HepG2 (cell line): ENCODE results near the gene PTGDS. TPM values are rescaled to one million over a fixed set of nuclear protein-coding genes. Genes with fewer than 3 reads are reported as not detected.

Experiments
- AGO2 ChIP-seq: fragments of 200-400 bp; formaldehyde crosslinking; optimal IDR thresholded peaks from 2 replicates; pipeline ENCODE3; 2017; ENCODE audit warnings: mild to moderate bottlenecking, low read depth, low read length, moderate library complexity
- MAZ ChIP-seq, 2 experiments: sonication (generic) in 1 of 2; formaldehyde crosslinking in 1 of 2; IDR thresholded peaks; 2 replicates each; pipeline versions ENCODE4 v1.5.0 to v1.6.1; 2012 to 2020; ENCODE audit warnings: low read depth in 2 of 2, mild to moderate bottlenecking in 2 of 2, borderline replicate concordance in 1 of 2, improper control_type of control experiment in 1 of 2, low read length in 1 of 2, missing genetic modification reagents in 1 of 2, moderate library complexity in 1 of 2
- RARG ChIP-seq: sonication (generic); formaldehyde crosslinking; IDR thresholded peaks from 2 replicates; pipeline ENCODE4 v1.4.0; 2020; ENCODE audit warnings: low read depth, mild to moderate bottlenecking, missing genetic modification reagents
- SCMH1 ChIP-seq: sonication (generic); formaldehyde crosslinking; IDR thresholded peaks from 2 replicates; pipeline ENCODE4 v1.9.0; 2021; ENCODE audit warnings: missing genetic modification reagents, mild to moderate bottlenecking, borderline replicate concordance
- SIX1 ChIP-seq: sonication (generic); formaldehyde crosslinking; IDR thresholded peaks from 2 replicates; pipeline ENCODE4 v1.4.0; 2020; ENCODE audit warnings: missing genetic modification reagents, borderline replicate concordance
- SNAPC2 ChIP-seq: sonication (generic); formaldehyde crosslinking; IDR thresholded peaks from 2 replicates; pipeline ENCODE4 v1.8.1; 2022; ENCODE audit warnings: mild to moderate bottlenecking, missing genetic modification reagents
- STAG1 ChIP-seq: sonication (generic); formaldehyde crosslinking; IDR thresholded peaks from 2 replicates; pipeline ENCODE4 v1.4.0; 2020; ENCODE audit warnings: missing genetic modification reagents
- TEAD3 ChIP-seq: optimal IDR thresholded peaks from 2 replicates; pipeline ENCODE3; 2016; ENCODE audit warnings: borderline replicate concordance
- ZKSCAN1 ChIP-seq: fragments of 150-350 bp; IDR thresholded peaks from 2 replicates; pipeline ENCODE4 v1.6.1; 2014; ENCODE audit warnings: low read length
- ZNF12 ChIP-seq: sonication (generic); formaldehyde crosslinking; IDR thresholded peaks from 2 replicates; pipeline ENCODE4 v1.5.0; 2020; ENCODE audit warnings: missing genetic modification reagents
- ZNF343 ChIP-seq: sonication (generic); formaldehyde crosslinking; IDR thresholded peaks from 2 replicates; pipeline ENCODE4 v1.4.0; 2020; ENCODE audit warnings: mild to moderate bottlenecking, missing genetic modification reagents
- ZNF781 ChIP-seq: sonication (generic); formaldehyde crosslinking; IDR thresholded peaks from 2 replicates; pipeline ENCODE4 v1.5.1; 2020; ENCODE audit warnings: borderline replicate concordance, mild to moderate bottlenecking, missing genetic modification reagents; ENCODE audit errors: not compliant biosample characterization
- ZNF841 ChIP-seq: sonication (generic); formaldehyde crosslinking; IDR thresholded peaks from 2 replicates; pipeline ENCODE4 v1.8.1; 2023; ENCODE audit warnings: missing genetic modification reagents, borderline replicate concordance
- polyA plus RNA-seq, 8 experiments: library from polyadenylated mRNA; depleted of rRNA in 3 of 8; stranded (reverse) in 7 of 8; unstranded in 1 of 8; fragments of >200 nt; fragmentation: Illumina TruSeq in 4 of 8; extraction: Trizol in 4 of 8; gene quantifications; 2 replicates each; pipeline versions ENCODE4 v1.2.1 to v1.2.3, GENCODE V29; 2011 to 2016; ENCODE audit warnings: low read depth in 4 of 8, missing spikeins in 1 of 8, mixed read lengths in 1 of 8; ENCODE audit not compliant: insufficient read depth in 1 of 8
- total RNA-seq, 5 experiments: library from RNA; depleted of rRNA; stranded (reverse); fragments of >200 nt; fragmentation: Illumina TruSeq; extraction: Trizol; gene quantifications; 2 replicates each; pipeline ENCODE4 v1.2.3, GENCODE V29; 2016; ENCODE audit warnings: low read depth in 1 of 5
- TF ChIP-seq, protein P1 (sequence below): IDR thresholded peaks from 2 replicates; pipeline ENCODE4 v1.6.1; 2016; ENCODE audit warnings: low read depth
- TF ChIP-seq, protein P2 (sequence below): IDR thresholded peaks from 2 replicates; pipeline ENCODE4 v1.6.1; 2016
- TF ChIP-seq, protein P3 (sequence below): sonication (generic); formaldehyde crosslinking; IDR thresholded peaks from 2 replicates; pipeline ENCODE4 v1.5.1; 2020; ENCODE audit warnings: missing genetic modification reagents, mild to moderate bottlenecking, borderline replicate concordance
- TF ChIP-seq, protein P4 (sequence below): sonication (generic); formaldehyde crosslinking; IDR thresholded peaks from 2 replicates; pipeline ENCODE4 v1.5.1; 2020; ENCODE audit warnings: missing genetic modification reagents, mild to moderate bottlenecking, borderline replicate concordance
- TF ChIP-seq, protein P5 (sequence below): sonication (generic); formaldehyde crosslinking; IDR thresholded peaks from 2 replicates; pipeline ENCODE4 v1.4.0; 2020; ENCODE audit warnings: missing genetic modification reagents

PTGDS gene
- total and polyA plus RNA-seq, 2 of the 13 experiments (the other 11 are each of a cell fraction or from before 2014, with no cell fraction given) = 0.33 to 0.50 TPM

DNA sequence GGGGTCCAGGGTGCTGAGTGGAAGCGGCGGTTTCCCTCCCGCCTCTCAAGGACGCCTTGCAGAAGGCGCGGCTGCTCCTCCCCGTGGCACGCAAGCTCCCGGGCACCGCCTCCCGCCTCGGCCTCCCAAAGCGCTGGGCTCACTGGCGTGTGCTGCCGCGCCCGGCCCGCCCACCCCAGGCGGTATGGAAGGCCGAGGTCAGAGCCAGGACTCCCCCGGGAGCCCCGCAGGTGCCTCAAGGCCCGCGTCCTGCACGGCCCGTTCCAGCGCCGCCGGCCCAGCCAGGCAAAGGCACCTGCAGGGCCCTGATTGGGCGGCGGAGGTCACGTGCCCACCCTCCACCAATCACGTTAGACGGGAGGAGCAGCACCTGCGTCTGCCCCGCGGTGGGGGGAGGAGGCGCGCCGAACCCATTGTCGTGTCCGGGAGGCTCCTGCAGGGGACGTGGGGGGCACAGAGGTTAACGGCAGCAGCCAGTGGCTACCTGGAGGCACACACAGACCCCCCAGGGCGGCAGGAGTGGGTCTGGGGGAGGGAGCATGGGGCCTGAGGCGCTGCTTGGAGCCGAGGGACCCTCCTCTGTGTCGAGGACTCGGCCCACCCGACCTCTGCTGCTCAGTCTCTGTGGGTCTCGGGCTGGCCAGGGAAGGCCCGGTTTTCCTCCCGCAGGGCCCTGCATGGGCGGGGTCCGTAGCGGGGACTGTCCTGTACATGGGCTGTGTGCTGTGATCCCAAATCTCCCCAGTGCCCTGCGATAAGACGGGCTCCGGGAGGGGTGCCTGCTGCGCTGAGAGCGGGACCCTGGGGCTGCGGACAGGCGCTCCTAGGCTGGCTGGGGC lies 27.3 kb upstream of the PTGDS start (continued):
- TF ChIP-seq ZNF343 (CRISPR knock-in tag) (no peak), ZNF781 (CRISPR knock-in tag) (peak; percentile 61), TEAD3 (CRISPR knock-in tag) (peak; percentile 45), SIX1 (CRISPR knock-in tag) (no peak), MAZ (IDR thresholded peaks at IDR 0.05; ENCODE audit: borderline replicate concordance, low read depth, low read length) (0 out of 2 replicates have a peak, but pooled peaks have one; percentile 42), MAZ (CRISPR knock-in tag; IDR thresholded peaks at IDR 0.05; ENCODE audit: low read depth) (peak; percentile 89; the same call in 1 of the 2 replicates), ZNF841 (CRISPR knock-in tag) (no peak), SNAPC2 (CRISPR knock-in tag) (no peak), SCMH1 (no peak), AGO2 (peak; percentile 92), ZKSCAN1 (no peak), ZNF12 (no peak), RARG (CRISPR knock-in tag) (no peak), STAG1 (CRISPR knock-in tag) (peak; percentile 25; the same call in 1 of the 2 replicates)
- TF ChIP-seq, protein P1, sequence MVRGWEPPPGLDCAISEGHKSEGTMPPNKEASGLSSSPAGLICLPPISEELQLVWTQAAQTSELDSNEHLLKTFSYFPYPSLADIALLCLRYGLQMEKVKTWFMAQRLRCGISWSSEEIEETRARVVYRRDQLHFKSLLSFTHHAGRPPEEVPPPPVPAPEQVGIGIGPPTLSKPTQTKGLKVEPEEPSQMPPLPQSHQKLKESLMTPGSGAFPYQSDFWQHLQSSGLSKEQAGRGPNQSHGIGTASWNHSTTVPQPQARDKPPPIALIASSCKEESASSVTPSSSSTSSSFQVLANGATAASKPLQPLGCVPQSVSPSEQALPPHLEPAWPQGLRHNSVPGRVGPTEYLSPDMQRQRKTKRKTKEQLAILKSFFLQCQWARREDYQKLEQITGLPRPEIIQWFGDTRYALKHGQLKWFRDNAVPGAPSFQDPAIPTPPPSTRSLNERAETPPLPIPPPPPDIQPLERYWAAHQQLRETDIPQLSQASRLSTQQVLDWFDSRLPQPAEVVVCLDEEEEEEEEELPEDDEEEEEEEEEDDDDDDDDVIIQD (CRISPR knock-in tag) = no peak
- TF ChIP-seq, protein P2, sequence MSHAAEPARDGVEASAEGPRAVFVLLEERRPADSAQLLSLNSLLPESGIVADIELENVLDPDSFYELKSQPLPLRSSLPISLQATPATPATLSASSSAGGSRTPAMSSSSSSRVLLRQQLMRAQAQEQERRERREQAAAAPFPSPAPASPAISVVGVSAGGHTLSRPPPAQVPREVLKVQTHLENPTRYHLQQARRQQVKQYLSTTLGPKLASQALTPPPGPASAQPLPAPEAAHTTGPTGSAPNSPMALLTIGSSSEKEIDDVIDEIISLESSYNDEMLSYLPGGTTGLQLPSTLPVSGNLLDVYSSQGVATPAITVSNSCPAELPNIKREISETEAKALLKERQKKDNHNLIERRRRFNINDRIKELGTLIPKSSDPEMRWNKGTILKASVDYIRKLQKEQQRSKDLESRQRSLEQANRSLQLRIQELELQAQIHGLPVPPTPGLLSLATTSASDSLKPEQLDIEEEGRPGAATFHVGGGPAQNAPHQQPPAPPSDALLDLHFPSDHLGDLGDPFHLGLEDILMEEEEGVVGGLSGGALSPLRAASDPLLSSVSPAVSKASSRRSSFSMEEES = peak; percentile 59; the same call in 1 of the 2 replicates
- TF ChIP-seq, protein P3, sequence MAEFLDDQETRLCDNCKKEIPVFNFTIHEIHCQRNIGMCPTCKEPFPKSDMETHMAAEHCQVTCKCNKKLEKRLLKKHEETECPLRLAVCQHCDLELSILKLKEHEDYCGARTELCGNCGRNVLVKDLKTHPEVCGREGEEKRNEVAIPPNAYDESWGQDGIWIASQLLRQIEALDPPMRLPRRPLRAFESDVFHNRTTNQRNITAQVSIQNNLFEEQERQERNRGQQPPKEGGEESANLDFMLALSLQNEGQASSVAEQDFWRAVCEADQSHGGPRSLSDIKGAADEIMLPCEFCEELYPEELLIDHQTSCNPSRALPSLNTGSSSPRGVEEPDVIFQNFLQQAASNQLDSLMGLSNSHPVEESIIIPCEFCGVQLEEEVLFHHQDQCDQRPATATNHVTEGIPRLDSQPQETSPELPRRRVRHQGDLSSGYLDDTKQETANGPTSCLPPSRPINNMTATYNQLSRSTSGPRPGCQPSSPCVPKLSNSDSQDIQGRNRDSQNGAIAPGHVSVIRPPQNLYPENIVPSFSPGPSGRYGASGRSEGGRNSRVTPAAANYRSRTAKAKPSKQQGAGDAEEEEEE (CRISPR knock-in tag) = 0 out of 2 replicates have a peak, but pooled peaks have one; percentile 73
- TF ChIP-seq, protein P4, sequence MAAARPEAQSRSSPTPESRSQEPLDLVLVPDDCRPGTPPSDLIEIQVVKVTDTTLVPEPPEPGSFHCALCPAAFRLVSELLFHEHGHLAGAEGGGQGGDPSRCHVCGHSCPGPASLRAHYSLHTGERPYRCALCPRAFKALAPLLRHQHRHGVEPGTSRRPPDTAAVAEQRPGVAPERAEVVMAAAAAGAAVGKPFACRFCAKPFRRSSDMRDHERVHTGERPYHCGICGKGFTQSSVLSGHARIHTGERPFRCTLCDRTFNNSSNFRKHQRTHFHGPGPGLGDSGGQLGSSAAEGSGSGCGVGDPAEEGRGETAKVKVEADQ (CRISPR knock-in tag) = no peak
- TF ChIP-seq, protein P5, sequence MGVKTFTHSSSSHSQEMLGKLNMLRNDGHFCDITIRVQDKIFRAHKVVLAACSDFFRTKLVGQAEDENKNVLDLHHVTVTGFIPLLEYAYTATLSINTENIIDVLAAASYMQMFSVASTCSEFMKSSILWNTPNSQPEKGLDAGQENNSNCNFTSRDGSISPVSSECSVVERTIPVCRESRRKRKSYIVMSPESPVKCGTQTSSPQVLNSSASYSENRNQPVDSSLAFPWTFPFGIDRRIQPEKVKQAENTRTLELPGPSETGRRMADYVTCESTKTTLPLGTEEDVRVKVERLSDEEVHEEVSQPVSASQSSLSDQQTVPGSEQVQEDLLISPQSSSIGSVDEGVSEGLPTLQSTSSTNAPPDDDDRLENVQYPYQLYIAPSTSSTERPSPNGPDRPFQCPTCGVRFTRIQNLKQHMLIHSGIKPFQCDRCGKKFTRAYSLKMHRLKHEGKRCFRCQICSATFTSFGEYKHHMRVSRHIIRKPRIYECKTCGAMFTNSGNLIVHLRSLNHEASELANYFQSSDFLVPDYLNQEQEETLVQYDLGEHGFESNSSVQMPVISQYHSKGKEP (CRISPR knock-in tag) = no peak
